Esophagus squamous epithelium (tissue), 4 donors: ENCODE results near the gene AUTS2.

Experiments used
- CTCF ChIP-seq, 6 experiments: fragments of 450-650 bp in 4 of 6; fragments of 200-600 bp in 2 of 6; sonication (generic) in 2 of 6; IDR thresholded peaks; one replicate each; pipeline ENCODE4 v1.5.1; 2016 to 2019; ENCODE audit warnings: antibody characterized with exemption in 6 of 6, mild to moderate bottlenecking in 4 of 6, moderate library complexity in 4 of 6
- POLR2A ChIP-seq, 4 donors: fragments of 450-650 bp; IDR thresholded peaks; one replicate each; pipeline ENCODE4 v1.6.1; 2017; ENCODE audit warnings: antibody characterized with exemption in 4 of 4, mild to moderate bottlenecking in 4 of 4, moderate library complexity in 3 of 4

- no peak for TF ChIP-seq CTCF (IDR thresholded peaks at IDR 0.05)
- TF ChIP-seq POLR2A (IDR thresholded peaks at IDR 0.05): no peak
These were observed 817.1 kb downstream of the AUTS2 start for GRCh38 chr7:70415179-70415972.
